NCI-H2081 (cell line): ENCODE data around the gene ECEL1.
"Not testable (repeated sequence)": the region's sequence is repeated elsewhere in the genome, so short reads cannot be mapped to it uniquely, and the experiment has no call there.

ENCODE experiments used
- DNase-seq, 2 experiments: peaks; one replicate each; lab custom pipeline; 2025; lab: John Stamatoyannopoulos, UW

ECEL1 gene, protein sequence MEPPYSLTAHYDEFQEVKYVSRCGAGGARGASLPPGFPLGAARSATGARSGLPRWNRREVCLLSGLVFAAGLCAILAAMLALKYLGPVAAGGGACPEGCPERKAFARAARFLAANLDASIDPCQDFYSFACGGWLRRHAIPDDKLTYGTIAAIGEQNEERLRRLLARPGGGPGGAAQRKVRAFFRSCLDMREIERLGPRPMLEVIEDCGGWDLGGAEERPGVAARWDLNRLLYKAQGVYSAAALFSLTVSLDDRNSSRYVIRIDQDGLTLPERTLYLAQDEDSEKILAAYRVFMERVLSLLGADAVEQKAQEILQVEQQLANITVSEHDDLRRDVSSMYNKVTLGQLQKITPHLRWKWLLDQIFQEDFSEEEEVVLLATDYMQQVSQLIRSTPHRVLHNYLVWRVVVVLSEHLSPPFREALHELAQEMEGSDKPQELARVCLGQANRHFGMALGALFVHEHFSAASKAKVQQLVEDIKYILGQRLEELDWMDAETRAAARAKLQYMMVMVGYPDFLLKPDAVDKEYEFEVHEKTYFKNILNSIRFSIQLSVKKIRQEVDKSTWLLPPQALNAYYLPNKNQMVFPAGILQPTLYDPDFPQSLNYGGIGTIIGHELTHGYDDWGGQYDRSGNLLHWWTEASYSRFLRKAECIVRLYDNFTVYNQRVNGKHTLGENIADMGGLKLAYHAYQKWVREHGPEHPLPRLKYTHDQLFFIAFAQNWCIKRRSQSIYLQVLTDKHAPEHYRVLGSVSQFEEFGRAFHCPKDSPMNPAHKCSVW

DNA sequence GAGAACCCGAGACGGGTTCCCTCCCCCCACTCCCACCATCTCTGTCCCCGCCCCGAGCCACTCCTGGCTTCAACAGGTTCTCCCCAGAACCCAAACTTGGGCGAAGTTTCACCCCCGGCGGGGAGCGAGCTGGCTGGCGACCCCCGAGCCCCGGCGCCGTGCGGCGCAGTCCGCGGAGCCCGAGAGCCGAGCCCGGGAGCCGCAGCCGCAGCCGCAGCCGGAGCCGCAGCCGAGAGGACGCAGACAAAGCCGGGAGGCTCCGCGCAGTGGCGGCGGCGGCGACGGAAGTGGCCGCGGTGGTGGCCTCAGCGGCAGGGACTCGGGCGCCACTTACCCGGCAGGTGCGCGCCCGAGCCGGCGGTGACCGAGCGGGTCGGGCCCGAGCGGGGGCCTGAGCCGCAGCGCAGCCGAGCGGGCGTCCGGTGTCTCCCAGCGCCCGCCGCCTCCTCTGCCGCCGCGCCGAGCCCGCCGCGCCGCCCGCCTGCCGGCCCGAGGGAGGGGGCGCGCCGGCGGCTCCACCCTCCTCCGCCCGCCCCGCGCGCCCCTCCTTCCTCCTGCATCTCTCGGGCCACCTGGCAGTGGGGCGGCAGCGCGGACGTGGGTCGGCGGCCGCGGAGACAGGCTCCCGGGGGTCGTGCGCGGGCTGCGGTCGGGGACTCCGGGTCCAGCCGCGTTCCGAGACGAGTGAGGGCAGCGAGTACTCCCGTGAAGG is at the start of gene ECEL1:
TSS of gene ECEL1 (minus strand) at position 450 of the 712 bp plus-strand sequence. CDS start 1,181 bp downstream, outside the sequence.
- peak; percentile 36 to 62 for DNase-seq

GRCh38 chr2:232537079-232537478 is 49.4 kb upstream of the ECEL1 start:
- DNase-seq = peak in 1 of 2 experiments; percentile 10

DNA sequence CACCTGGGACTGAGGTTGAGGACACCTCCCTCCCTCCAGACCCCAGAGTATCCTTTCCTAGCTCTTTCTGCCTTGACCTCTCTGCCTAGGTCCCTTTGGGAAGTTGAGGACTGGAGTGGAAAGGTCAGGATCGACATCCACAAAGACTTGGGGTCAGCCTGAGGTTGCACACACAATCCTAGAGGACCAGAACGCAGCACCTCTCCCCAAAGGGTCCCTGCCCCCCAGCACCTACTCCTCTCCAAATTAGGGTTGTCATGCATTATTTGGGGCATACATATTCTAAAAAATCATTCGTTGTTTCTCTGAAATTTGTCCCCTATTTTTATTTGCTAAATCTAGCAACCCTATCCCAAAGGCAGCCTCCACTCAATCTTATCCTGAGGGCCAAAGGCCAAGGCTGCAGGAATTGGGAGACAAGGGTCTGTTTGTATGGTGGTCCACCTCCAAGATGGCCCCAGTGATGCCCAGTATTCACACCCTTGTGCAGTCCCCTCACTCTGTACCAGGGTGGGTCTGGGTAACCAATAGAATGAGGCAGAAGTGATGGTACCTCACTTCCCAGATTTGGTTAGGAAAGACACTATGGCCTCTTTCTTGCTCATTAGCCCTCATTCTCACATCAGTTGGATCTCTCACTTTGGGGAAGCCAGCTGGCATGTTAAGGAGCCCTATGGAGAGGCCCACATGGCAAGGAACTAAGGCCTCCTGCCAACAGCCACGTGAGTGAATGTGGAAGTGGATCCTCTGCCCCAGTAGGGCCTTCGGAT is 48.3 kb upstream of the ECEL1 start:
- DNase-seq = no peak

GRCh38 chr2:232534940-232535651 is 47.5 kb upstream of the ECEL1 start:
- DNase-seq = no peak

DNA sequence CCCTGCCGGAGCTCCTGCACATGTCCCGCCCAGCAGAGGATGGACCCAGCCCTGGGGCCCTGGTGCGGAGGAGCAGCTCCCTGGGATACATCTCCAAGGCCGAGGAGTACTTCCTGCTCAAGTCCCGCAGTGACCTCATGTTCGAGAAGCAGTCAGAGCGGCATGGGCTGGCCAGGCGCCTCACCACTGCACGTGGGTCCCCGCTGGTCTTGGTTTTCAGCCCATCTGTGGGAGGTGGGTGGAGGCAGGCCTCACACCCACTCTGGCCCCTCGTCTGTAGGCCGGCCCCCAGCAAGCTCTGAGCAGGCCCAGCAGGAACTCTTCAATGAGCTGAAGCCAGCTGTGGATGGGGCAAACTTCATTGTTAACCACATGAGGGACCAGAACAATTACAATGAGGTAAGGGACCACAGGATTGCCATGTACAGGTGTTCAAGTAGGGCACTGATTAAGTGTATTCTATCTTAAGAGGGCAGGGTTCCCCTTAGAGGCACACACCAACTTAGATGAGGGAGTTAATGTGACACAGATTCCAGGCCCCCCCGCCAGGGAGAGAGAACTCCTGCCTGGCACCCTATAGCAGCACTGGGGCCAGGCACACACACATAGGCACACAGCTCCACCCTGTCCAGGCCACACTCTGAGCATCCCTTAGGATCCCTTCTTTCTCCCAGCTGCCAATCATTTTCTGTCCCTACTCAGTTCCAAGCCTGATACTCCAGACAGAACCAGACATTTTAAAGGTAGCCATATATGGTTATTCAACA is 46.5 kb upstream of the ECEL1 start:
- DNase-seq = no peak

- not testable (repeated sequence) for DNase-seq
Observed at GRCh38 chr2:232532821-232533220, 45.2 kb upstream of the ECEL1 start.

DNA sequence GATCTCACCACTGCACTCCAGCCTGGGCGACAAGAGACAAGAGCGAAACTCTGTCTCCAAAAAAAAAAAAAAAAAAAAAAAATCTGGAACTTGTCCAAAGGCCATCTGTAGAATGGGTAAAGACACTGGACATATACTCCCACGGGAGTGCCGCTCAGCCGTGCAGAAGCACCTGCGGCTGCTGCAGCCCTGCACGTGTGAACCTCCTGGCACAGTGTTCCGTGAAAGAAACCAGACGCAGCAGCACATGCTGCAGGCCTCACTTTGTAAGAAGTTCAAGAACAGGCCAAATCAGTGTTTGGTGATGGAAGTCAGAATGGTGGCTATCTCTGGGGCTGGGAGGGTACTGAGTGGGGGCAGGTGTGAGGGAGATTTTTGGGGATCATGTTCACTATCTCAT is 44.8 kb upstream of the ECEL1 start:
- no peak for DNase-seq

- no peak for DNase-seq
Observed at GRCh38 chr2:232530626-232531260, 43.1 kb upstream of the ECEL1 start.

GRCh38 chr2:232529806-232530547 is 42.3 kb upstream of the ECEL1 start:
- no peak for DNase-seq

DNA sequence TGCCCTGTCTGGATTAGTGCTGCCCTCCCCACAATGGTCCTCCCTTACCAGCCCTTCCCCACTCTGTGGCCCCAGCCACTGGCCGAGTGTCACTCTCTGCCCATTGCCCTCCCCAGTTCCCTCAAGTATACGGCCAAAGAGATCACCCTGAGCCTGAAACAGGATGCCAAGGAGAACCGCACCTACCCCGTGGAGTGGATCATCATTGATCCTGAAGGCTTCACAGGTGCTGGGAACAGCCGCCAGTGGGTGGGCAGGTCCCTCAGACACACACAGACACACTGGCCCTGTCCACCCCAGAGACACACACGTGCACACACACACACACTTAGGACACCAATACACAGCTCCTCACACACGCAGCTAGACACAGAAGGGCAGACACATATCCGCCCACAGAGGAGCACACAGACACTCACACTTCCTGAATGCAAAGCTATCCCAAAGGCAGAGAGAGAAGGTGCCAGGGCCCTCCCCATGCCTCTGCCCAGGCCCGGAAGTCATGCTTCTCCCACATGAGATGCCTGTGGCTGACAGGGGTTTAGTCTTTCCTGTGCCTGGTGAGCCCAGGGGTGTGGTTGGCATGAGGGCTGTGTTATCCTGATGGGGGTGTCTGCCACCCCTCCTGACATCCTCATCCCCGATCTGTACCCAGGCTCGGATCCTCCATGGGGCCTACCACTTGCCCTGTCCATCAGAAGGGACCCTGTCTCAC is 41.3 kb upstream of the ECEL1 start:
- DNase-seq = no peak

GRCh38 chr2:232527905-232528470 is 40.4 kb upstream of the ECEL1 start:
- no peak for DNase-seq

GRCh38 chr2:232526372-232526941 is 38.8 kb upstream of the ECEL1 start:
- no peak for DNase-seq

- DNase-seq = no peak
Observed at GRCh38 chr2:232525791-232526371, 38.2 kb upstream of the ECEL1 start, which contains the start of gene CHRND. TSS of gene CHRND (plus strand) at chr2:232526160. CDS start at chr2:232526216, 56 bp downstream.

DNA sequence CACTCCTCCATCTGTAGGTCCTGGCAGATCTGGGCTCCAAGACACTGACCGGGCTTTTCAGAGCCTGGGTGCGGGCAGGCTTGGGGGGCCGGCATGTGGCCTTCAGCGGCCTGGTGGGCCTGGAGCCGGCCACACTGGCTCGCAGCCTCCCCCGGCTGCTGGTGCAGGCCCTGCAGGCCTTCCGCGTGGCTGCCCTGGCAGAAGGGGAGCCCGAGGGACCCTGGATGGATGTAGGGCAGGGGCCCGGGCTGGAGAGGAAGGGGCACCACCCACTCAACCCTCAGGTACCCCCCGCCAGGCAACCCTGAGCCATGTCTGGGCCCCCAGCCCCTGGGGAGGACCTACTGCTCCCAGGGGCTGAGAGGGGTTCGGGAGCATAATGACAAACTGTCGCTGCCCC is 37.6 kb upstream of the ECEL1 start:
- no peak for DNase-seq

DNA sequence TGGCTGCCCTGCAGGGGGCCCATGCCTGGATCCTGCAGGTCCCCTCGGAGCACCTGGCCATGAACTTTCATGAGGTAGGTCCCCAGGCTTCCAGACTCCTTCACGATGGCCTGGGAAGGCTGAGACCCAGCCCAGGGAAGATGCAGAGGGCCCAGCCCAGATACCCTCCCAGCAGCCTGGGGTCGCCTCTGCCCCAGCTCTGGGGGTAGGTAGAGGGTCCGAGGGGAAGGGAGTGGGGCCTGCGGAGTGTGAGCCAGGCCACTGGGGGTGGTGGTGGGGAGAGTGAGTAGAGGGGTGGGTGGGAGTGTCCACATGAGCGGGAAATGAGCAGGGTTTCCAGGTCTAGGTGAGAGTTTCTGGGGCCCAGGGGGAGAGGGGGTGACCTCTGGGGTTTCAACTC is 37.1 kb upstream of the ECEL1 start:
- no peak for DNase-seq

GRCh38 chr2:232523682-232524597 is 36.3 kb upstream of the ECEL1 start:
- peak in 1 of 2 experiments; percentile 11 for DNase-seq
